HL-60 (cell line): Measurements from ENCODE around the gene NPY.

Experiments used
- GABPA ChIP-seq: IDR thresholded peaks from 2 replicates; pipeline ENCODE4 v1.6.1; 2012; ENCODE audit warnings: low read depth
- POLR2AphosphoS5 ChIP-seq: IDR thresholded peaks from 2 replicates; pipeline ENCODE4 v1.6.1; 2012; ENCODE audit warnings: low read depth
- SPI1 ChIP-seq: IDR thresholded peaks from 2 replicates; pipeline ENCODE4 v1.6.1; 2012; ENCODE audit warnings: low read depth, mild to moderate bottlenecking, borderline replicate concordance
- TF ChIP-seq, protein P1 (sequence below): IDR thresholded peaks from one replicate; pipeline ENCODE4 v1.5.1; 2011; ENCODE audit warnings: low read length, control low read depth, inconsistent platforms; ENCODE audit not compliant: insufficient read depth

DNA sequence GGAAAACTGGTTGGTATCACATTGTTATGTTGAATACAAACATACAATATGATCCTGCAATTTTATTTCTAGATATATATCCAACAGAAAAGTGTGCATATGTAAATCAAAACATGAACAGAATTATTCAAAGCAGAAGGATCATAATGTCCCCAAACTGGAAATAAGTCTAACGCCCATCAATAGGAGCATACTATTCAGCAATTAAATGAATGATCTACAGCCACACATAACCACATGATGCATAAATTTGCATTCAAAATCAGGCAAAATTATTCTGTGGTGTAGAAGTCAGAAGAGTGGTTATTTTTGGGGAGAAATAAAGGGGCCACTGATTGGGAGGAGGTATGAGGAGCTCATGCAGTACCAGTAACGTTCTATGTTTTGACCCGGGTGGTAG is 28.6 kb downstream of the NPY start:
- TF ChIP-seq, protein P1, sequence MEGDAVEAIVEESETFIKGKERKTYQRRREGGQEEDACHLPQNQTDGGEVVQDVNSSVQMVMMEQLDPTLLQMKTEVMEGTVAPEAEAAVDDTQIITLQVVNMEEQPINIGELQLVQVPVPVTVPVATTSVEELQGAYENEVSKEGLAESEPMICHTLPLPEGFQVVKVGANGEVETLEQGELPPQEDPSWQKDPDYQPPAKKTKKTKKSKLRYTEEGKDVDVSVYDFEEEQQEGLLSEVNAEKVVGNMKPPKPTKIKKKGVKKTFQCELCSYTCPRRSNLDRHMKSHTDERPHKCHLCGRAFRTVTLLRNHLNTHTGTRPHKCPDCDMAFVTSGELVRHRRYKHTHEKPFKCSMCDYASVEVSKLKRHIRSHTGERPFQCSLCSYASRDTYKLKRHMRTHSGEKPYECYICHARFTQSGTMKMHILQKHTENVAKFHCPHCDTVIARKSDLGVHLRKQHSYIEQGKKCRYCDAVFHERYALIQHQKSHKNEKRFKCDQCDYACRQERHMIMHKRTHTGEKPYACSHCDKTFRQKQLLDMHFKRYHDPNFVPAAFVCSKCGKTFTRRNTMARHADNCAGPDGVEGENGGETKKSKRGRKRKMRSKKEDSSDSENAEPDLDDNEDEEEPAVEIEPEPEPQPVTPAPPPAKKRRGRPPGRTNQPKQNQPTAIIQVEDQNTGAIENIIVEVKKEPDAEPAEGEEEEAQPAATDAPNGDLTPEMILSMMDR: no peak
- TF ChIP-seq POLR2AphosphoS5: no peak
- no peak for TF ChIP-seq SPI1
- TF ChIP-seq GABPA: no peak
